ENCODE results near the gene PGK2. TPM values are rescaled to one million over a fixed set of nuclear protein-coding genes. Genes with fewer than 3 reads are reported as not detected.

PGK2 gene
- total RNA-seq: not detected in 2 replicates
- long read RNA-seq: 0 reads

DNA sequence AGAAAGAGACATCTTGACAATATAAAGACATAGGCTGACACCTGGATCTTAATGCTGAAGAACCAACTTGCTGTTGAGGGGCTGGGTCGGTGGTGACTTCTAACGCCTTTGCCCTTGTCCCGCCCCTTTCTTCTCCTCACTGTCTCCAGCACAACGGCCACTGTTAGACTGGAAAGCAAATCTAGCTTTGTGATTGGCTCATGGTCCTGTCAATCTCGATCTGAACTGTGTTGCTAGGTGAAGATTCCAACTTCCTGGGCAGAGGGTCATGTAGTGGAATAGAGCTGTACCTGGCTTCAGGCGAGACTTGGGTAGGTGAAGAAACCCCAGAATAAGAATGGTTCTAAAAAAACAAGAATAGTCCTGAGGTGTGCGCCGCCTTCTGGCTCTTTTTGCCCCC, at the start of gene PGK2:
Gene PGK2 (minus strand): TSS at position 110 of the 400 bp plus-strand sequence. CDS start 98 bp downstream, at position 12.
- H3K27me3 Mint-ChIP-seq (ENCODE audit: low read depth): no peaks in the 10 kb centered on the region
- peaks cover 7% of the 10 kb centered on the region for H3K9me3 Mint-ChIP-seq
- H3K4me1 Mint-ChIP-seq: no peaks in the 10 kb centered on the region
- no peak within 1 kb of the TSS for H3K4me3 Mint-ChIP-seq
- no peaks in the 10 kb centered on the region for H3K36me3 Mint-ChIP-seq (ENCODE audit: low read depth)
- TF ChIP-seq, protein P1, sequence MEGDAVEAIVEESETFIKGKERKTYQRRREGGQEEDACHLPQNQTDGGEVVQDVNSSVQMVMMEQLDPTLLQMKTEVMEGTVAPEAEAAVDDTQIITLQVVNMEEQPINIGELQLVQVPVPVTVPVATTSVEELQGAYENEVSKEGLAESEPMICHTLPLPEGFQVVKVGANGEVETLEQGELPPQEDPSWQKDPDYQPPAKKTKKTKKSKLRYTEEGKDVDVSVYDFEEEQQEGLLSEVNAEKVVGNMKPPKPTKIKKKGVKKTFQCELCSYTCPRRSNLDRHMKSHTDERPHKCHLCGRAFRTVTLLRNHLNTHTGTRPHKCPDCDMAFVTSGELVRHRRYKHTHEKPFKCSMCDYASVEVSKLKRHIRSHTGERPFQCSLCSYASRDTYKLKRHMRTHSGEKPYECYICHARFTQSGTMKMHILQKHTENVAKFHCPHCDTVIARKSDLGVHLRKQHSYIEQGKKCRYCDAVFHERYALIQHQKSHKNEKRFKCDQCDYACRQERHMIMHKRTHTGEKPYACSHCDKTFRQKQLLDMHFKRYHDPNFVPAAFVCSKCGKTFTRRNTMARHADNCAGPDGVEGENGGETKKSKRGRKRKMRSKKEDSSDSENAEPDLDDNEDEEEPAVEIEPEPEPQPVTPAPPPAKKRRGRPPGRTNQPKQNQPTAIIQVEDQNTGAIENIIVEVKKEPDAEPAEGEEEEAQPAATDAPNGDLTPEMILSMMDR (conservative IDR thresholded peaks at IDR 0.05): no peak
- DNase-seq (ENCODE audit: low read depth, low spot score): no peak
- no peak within 1 kb of the TSS for H3K27ac Mint-ChIP-seq (ENCODE audit: unreplicated experiment)

- H3K27me3 Mint-ChIP-seq (ENCODE audit: low read depth): no peaks in the 10 kb centered on the region
- TF ChIP-seq, protein P1 (conservative IDR thresholded peaks at IDR 0.05): no peak
- no peaks in the 10 kb centered on the region for H3K36me3 Mint-ChIP-seq (ENCODE audit: low read depth)
These were observed 48.1 kb upstream of the PGK2 start for GRCh38 chr6:49835140-49835539.

DNA sequence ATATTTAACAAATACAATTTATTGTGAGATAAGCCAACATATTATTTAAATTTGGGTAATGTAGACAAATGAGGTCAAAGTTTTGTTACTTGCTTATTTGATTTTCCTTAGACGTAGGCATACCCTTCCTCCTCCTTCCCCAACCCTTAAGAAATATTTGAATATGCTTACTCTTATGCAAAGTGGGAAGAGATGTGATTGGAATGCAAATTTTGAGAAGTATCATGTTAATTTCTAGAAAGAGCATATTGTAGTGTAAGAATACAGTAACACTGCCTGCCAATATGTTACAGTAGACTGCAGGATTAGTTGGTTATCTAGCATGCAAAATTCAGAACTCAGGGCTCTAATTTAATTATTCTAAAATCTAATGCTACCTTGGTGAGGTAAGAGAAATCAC, 46.3 kb upstream of the PGK2 start:
- H3K9me3 Mint-ChIP-seq: no peaks in the 10 kb centered on the region
- H3K27me3 Mint-ChIP-seq (ENCODE audit: low read depth): no peaks in the 10 kb centered on the region
- TF ChIP-seq, protein P1 (conservative IDR thresholded peaks at IDR 0.05): no peak
- no peaks in the 10 kb centered on the region for H3K36me3 Mint-ChIP-seq (ENCODE audit: low read depth)
- H3K4me3 Mint-ChIP-seq: no peak overlapping the region
- DNase-seq (ENCODE audit: low read depth, low spot score): no peak
- peaks cover 10% of the 10 kb centered on the region for H3K4me1 Mint-ChIP-seq
- no peak overlapping the region for H3K27ac Mint-ChIP-seq (ENCODE audit: unreplicated experiment)

More at GRCh38 chr6:49835140-49835539, 48.1 kb upstream of the PGK2 start:
- Mint-ChIP-seq H3K4me1 (peaks cover 10% of the 10 kb centered on the region), H3K9me3 (no peaks in the 10 kb centered on the region), H3K4me3 (no peak overlapping the region), H3K27ac (ENCODE audit: unreplicated experiment) (no peak overlapping the region)
- no peak for DNase-seq (ENCODE audit: low read depth, low spot score)

DNA sequence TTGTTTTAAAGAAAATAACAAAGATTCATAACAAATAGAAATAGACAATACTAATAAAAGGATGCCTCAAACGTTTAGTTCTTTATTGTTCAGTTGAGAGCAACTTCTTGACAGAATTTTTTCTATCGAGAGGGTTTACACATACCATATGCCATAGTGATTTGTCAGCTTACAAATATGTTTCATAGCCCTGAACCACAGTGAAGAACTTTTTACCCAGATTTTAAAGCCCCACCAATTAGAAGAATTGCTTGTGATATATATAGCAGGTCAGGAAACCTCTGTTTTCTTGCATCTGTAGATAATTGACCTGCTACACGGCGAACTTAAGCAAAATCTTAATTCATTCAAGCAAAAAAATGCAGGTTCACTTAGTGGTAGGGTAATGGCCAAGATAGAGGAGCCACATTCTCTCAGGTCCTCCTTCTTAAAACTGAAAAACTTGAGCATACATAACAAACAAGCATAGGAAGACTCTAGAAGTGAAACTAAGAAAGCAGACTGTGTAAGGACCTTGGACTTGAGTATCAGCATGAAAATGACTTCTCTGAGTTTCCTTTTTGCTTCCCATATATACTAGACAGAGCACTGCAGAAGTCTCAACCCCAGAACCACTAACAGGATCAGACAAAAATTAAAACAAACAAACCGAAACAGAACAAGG, 39.8 kb upstream of the PGK2 start:
- H3K4me3 Mint-ChIP-seq: no peak overlapping the region
- no peaks in the 10 kb centered on the region for H3K9me3 Mint-ChIP-seq
- H3K27ac Mint-ChIP-seq (ENCODE audit: unreplicated experiment): no peak overlapping the region
- no peaks in the 10 kb centered on the region for H3K4me1 Mint-ChIP-seq
- no peaks in the 10 kb centered on the region for H3K36me3 Mint-ChIP-seq (ENCODE audit: low read depth)
- no peaks in the 10 kb centered on the region for H3K27me3 Mint-ChIP-seq (ENCODE audit: low read depth)
- TF ChIP-seq, protein P1 (conservative IDR thresholded peaks at IDR 0.05): no peak
- no peak for DNase-seq (ENCODE audit: low read depth, low spot score)

GRCh38 chr6:49815166-49815565, 28.1 kb upstream of the PGK2 start:
- DNase-seq (ENCODE audit: low read depth, low spot score): no peak
- no peaks in the 10 kb centered on the region for H3K36me3 Mint-ChIP-seq (ENCODE audit: low read depth)
- no peaks in the 10 kb centered on the region for H3K4me1 Mint-ChIP-seq
- no peaks in the 10 kb centered on the region for H3K27me3 Mint-ChIP-seq (ENCODE audit: low read depth)
- no peak overlapping the region for H3K27ac Mint-ChIP-seq (ENCODE audit: unreplicated experiment)
- TF ChIP-seq, protein P1 (conservative IDR thresholded peaks at IDR 0.05): no peak
- no peak overlapping the region for H3K4me3 Mint-ChIP-seq
- H3K9me3 Mint-ChIP-seq: no peaks in the 10 kb centered on the region
